Vagina (tissue), 2 donors: ENCODE data around the gene OXCT1.

ENCODE experiments used
- CTCF ChIP-seq, 3 experiments: fragments of 450-650 bp in 2 of 3; fragments of 200-600 bp in 1 of 3; sonication (generic) in 1 of 3; IDR thresholded peaks; one replicate each; pipeline ENCODE4 v1.5.1; 2017 to 2019; ENCODE audit warnings: antibody characterized with exemption in 3 of 3, mild to moderate bottlenecking in 2 of 3, moderate library complexity in 2 of 3
- POLR2A ChIP-seq, 2 donors: fragments of 450-650 bp; IDR thresholded peaks; one replicate each; pipeline ENCODE4 v1.6.1; 2017; ENCODE audit warnings: antibody characterized with exemption in 2 of 2, mild to moderate bottlenecking in 2 of 2, moderate library complexity in 2 of 2
- POLR2AphosphoS5 ChIP-seq, 2 donors: sonication (generic); formaldehyde crosslinking; IDR thresholded peaks; one replicate each; pipeline ENCODE4 v1.9.0; 2017; ENCODE audit warnings: antibody characterized with exemption in 2 of 2, mild to moderate bottlenecking in 2 of 2, low read depth in 1 of 2; ENCODE audit not compliant: insufficient read depth in 1 of 2

- TF ChIP-seq CTCF (IDR thresholded peaks at IDR 0.05) (no peak), POLR2A (IDR thresholded peaks at IDR 0.05) (no peak), POLR2AphosphoS5 (IDR thresholded peaks at IDR 0.05; ENCODE audit: insufficient read depth in 1 of 2, low read depth in 1 of 2) (no peak)
Measured at GRCh38 chr5:41797662-41798061, 72.6 kb downstream of the OXCT1 start.
